ENCODE data around the gene PPP4R3A.
"Not testable (repeated sequence)": the region's sequence is repeated elsewhere in the genome, so short reads cannot be mapped to it uniquely, and the experiment has no call there.

Gene PPP4R3A

GRCh38 chr14:91409240-91409639, 100.9 kb downstream of the PPP4R3A start:
- DNase-seq (ENCODE audit: low spot score), result not testable (repeated sequence)
